IMR-90 (cell line): Measurements from ENCODE around the gene ZNF563. TPM values are rescaled to one million over a fixed set of nuclear protein-coding genes. Genes with fewer than 3 reads are reported as not detected.

Experiments used
- ATAC-seq: fragments of 200-7000 bp; cut with Tn5 transposase; 2 replicates; pipeline ENCODE4 v1.9.1; 2020; ENCODE audit warnings: low read depth, mild to moderate bottlenecking, moderate library complexity
- BruUV-seq: library from RNA; stranded (reverse); fragments of 400-500 nt; replicated peaks from 2 replicates; lab custom pipeline; 2021; lab: Mats Ljungman, UMichigan
- CTCF ChIA-PET: fragments of 300-600 bp; formaldehyde crosslinking; extraction: SDS; loops from one replicate; lab custom pipeline; 2021; ENCODE audit warnings: antibody characterized with exemption; lab: Yijun Ruan, JAX
- POLR2A ChIA-PET: fragments of 300-600 bp; sonication (Branson Sonifier 250); formaldehyde crosslinking; loops from one replicate; lab custom pipeline; 2022; ENCODE audit warnings: antibody characterized with exemption; ENCODE audit not compliant: unreplicated experiment; lab: Charles Lee
- DNase-seq: peaks from one replicate; pipeline ENCODE4 v3.0.0; 2013
- H2AFZ ChIP-seq: replicated peaks from 2 replicates; pipeline ENCODE3; 2013; ENCODE audit warnings: low read length, mild to moderate bottlenecking; ENCODE audit not compliant: poor library complexity
- H2AK5ac ChIP-seq: 2 replicates; pipeline ENCODE4 v1.6.1; 2013; ENCODE audit warnings: low read depth, low read length, inconsistent platforms
- H2AK9ac ChIP-seq: replicated peaks from 2 replicates; pipeline ENCODE3; 2013; ENCODE audit warnings: mild to moderate bottlenecking, low read depth, low read length, moderate library complexity; ENCODE audit not compliant: poor library complexity
- H2BK120ac ChIP-seq: 2 replicates; pipeline ENCODE4 v1.6.1; 2013; ENCODE audit warnings: low read depth, low read length, inconsistent platforms
- H2BK15ac ChIP-seq: 3 replicates; pipeline ENCODE4 v1.6.1; 2013; ENCODE audit warnings: low read depth, low read length, inconsistent platforms
- H2BK20ac ChIP-seq: 2 replicates; pipeline ENCODE4 v1.6.1; 2013; ENCODE audit warnings: low read depth, mild to moderate bottlenecking, inconsistent platforms, low read length, moderate library complexity
- H2BK5ac ChIP-seq: 2 replicates; pipeline ENCODE4 v1.6.1; 2013; ENCODE audit warnings: mild to moderate bottlenecking, low read depth, low read length, inconsistent platforms; ENCODE audit not compliant: poor library complexity, severe bottlenecking
- H3K14ac ChIP-seq: replicated peaks from 2 replicates; pipeline ENCODE4 v1.6.1; 2013; ENCODE audit warnings: low read depth, low read length, inconsistent platforms
- H3K18ac ChIP-seq: 2 replicates; pipeline ENCODE4 v1.6.1; 2013; ENCODE audit warnings: low read depth, low read length, control low read depth
- H3K23ac ChIP-seq: 2 replicates; pipeline ENCODE4 v1.6.1; 2013; ENCODE audit warnings: low read depth, low read length, inconsistent platforms
- H3K27ac ChIP-seq: 2 replicates; pipeline ENCODE4 v1.5.1; 2013; ENCODE audit warnings: mild to moderate bottlenecking, control low read depth, low read length; ENCODE audit not compliant: insufficient read depth
- H3K27me3 ChIP-seq: 2 replicates; pipeline ENCODE4 v1.6.1; 2013; ENCODE audit warnings: low read length; ENCODE audit not compliant: control insufficient read depth, insufficient read depth
- H3K36me3 ChIP-seq: 2 replicates; pipeline ENCODE4 v1.6.1; 2013; ENCODE audit warnings: low read length, mixed read lengths; ENCODE audit not compliant: control insufficient read depth, insufficient read depth
- H3K4ac ChIP-seq: 2 replicates; pipeline ENCODE4 v1.6.1; 2013; ENCODE audit warnings: low read depth, low read length, inconsistent platforms
- H3K4me1 ChIP-seq: 2 replicates; pipeline ENCODE4 v1.6.1; 2013; ENCODE audit warnings: low read length, mixed read lengths; ENCODE audit not compliant: control insufficient read depth, insufficient read depth
- H3K4me2 ChIP-seq: 2 replicates; pipeline ENCODE4 v1.6.1; 2013; ENCODE audit warnings: low read depth, mild to moderate bottlenecking, control low read depth, low read length, moderate library complexity
- H3K4me3 ChIP-seq: 2 replicates; pipeline ENCODE4 v1.5.1; 2013; ENCODE audit warnings: low read depth, mild to moderate bottlenecking, control low read depth, low read length, moderate library complexity; ENCODE audit not compliant: insufficient read depth
- H3K56ac ChIP-seq: 2 replicates; pipeline ENCODE4 v1.6.1; 2013; ENCODE audit warnings: low read length, inconsistent platforms; ENCODE audit not compliant: insufficient read depth; ENCODE audit errors: extremely low read depth
- H3K79me1 ChIP-seq, 2 experiments: 2 replicates each; pipeline ENCODE4 v1.6.1; 2013; ENCODE audit warnings: low read length in 2 of 2, inconsistent platforms in 1 of 2, low read depth in 1 of 2
- H3K9ac ChIP-seq: 2 replicates; pipeline ENCODE4 v1.6.1; 2013; ENCODE audit warnings: low read depth, low read length, control low read depth
- H3K9me1 ChIP-seq: 2 replicates; pipeline ENCODE4 v1.6.1; 2013; ENCODE audit warnings: low read length, inconsistent platforms; ENCODE audit not compliant: insufficient read depth
- H3K9me3 ChIP-seq: 2 replicates; pipeline ENCODE4 v1.6.1; 2013; ENCODE audit warnings: low read length; ENCODE audit not compliant: control insufficient read depth, insufficient read depth
- H4K20me1 ChIP-seq: 2 replicates; pipeline ENCODE4 v1.6.1; 2013; ENCODE audit warnings: low read length, inconsistent platforms; ENCODE audit not compliant: insufficient read depth
- H4K5ac ChIP-seq: 2 replicates; pipeline ENCODE4 v1.6.1; 2013; ENCODE audit warnings: mild to moderate bottlenecking, low read depth, low read length, control low read depth
- H4K8ac ChIP-seq, 2 experiments: 2 replicates each; pipeline ENCODE4 v1.6.1; 2013; ENCODE audit warnings: low read depth in 2 of 2, low read length in 2 of 2, control low read depth in 1 of 2, inconsistent platforms in 1 of 2
- H4K91ac ChIP-seq: 2 replicates; pipeline ENCODE4 v1.6.1; 2013; ENCODE audit warnings: low read depth, low read length, inconsistent platforms; ENCODE audit not compliant: insufficient read depth
- BHLHE40 ChIP-seq: fragments of 150-350 bp; IDR thresholded peaks from 2 replicates; pipeline ENCODE4 v1.6.1; 2016; ENCODE audit warnings: mild to moderate bottlenecking, low read depth, low read length
- CEBPB ChIP-seq: IDR thresholded peaks from 2 replicates; pipeline ENCODE4 v1.6.1; 2012; ENCODE audit warnings: low read depth, low read length, improper control_type of control experiment
- CHD1 ChIP-seq: IDR thresholded peaks from 2 replicates; pipeline ENCODE4 v1.6.1; 2012; ENCODE audit warnings: low read depth, low read length, improper control_type of control experiment
- FOS ChIP-seq: fragments of 150-350 bp; IDR thresholded peaks from 2 replicates; pipeline ENCODE4 v1.6.1; 2016; ENCODE audit warnings: low read depth, low read length
- MAFK ChIP-seq: IDR thresholded peaks from 2 replicates; pipeline ENCODE4 v1.6.1; 2012; ENCODE audit warnings: low read depth, low read length, improper control_type of control experiment
- MAZ ChIP-seq: IDR thresholded peaks from 2 replicates; pipeline ENCODE4 v1.6.1; 2012; ENCODE audit warnings: low read depth, mild to moderate bottlenecking, low read length, improper control_type of control experiment, moderate library complexity, borderline replicate concordance
- MXI1 ChIP-seq: IDR thresholded peaks from 2 replicates; pipeline ENCODE4 v1.6.1; 2012; ENCODE audit warnings: low read depth, mild to moderate bottlenecking, low read length, moderate library complexity, borderline replicate concordance
- NFE2L2 ChIP-seq: fragments of 150-350 bp; IDR thresholded peaks from 2 replicates; pipeline ENCODE4 v1.6.1; 2016; ENCODE audit warnings: low read depth, mild to moderate bottlenecking, low read length
- POLR2A ChIP-seq: IDR thresholded peaks from 2 replicates; pipeline ENCODE4 v1.6.1; 2012; ENCODE audit warnings: mild to moderate bottlenecking, low read depth, low read length
- RAD21 ChIP-seq: IDR thresholded peaks from 2 replicates; pipeline ENCODE4 v1.6.1; 2012; ENCODE audit warnings: low read length, improper control_type of control experiment
- RFX5 ChIP-seq: IDR thresholded peaks from 2 replicates; pipeline ENCODE4 v1.8.0; 2012; ENCODE audit warnings: low read depth, mild to moderate bottlenecking, low read length, moderate library complexity
- SMC3 ChIP-seq: fragments of 150-350 bp; IDR thresholded peaks from 2 replicates; pipeline ENCODE4 v1.6.1; 2016; ENCODE audit warnings: low read depth, mild to moderate bottlenecking, antibody characterized with exemption, low read length, moderate library complexity
- USF2 ChIP-seq: fragments of 150-350 bp; IDR thresholded peaks from 2 replicates; pipeline ENCODE4 v1.6.1; 2017; ENCODE audit warnings: mild to moderate bottlenecking, antibody characterized with exemption, low read length, low read depth
- WGBS, 2 experiments: methylation state at CpG; one replicate each; pipeline versions ENCODE4 v1.1.5 to v1.1.7; 2013; ENCODE audit warnings: missing lambda C conversion rate in 2 of 2; ENCODE audit not compliant: insufficient read length in 1 of 2; ENCODE audit errors: extremely low coverage in 2 of 2; 5-methylcytosine and 5-hydroxymethylcytosine counted together
- dilution Hi-C: fragments of 300-500 bp; cut with HindIII; formaldehyde crosslinking; loops from one replicate; pipeline ENCODE4 v1.14.3; 2018; ENCODE audit warnings: low sequenced_read_pairs; ENCODE audit not compliant: unreplicated experiment
- in situ Hi-C: fragments of 300-500 bp; cut with MboI; formaldehyde crosslinking; loops from 3 replicates; pipeline ENCODE4 v1.14.3; 2019; ENCODE audit warnings: low sequenced_read_pairs, inconsistent platforms, mixed read lengths
- intact Hi-C: fragments of 100-400 bp; cut with micrococcal nuclease; formaldehyde crosslinking; loops from 2 replicates; pipeline ENCODE4 v1.10.0; 2022
- polyA plus RNA-seq, 3 experiments: library from polyadenylated mRNA; depleted of rRNA; stranded (reverse); fragments of >200 nt; gene quantifications; 2 replicates each; pipeline ENCODE4 v1.2.3, GENCODE V29; 2012; ENCODE audit warnings: low replicate concordance in 1 of 3
- total RNA-seq: library from RNA; depleted of rRNA; stranded (reverse); fragments of >200 nt; gene quantifications from 2 replicates; pipeline ENCODE4 v1.2.3, GENCODE V29; 2012
- TF ChIP-seq, protein P1 (sequence below): conservative IDR thresholded peaks from 2 replicates; pipeline ENCODE4 v1.5.1; 2012; ENCODE audit warnings: mild to moderate bottlenecking, low read depth, low read length, improper control_type of control experiment
- TF ChIP-seq, protein P2 (sequence below): fragments of 150-350 bp; IDR thresholded peaks from 2 replicates; pipeline ENCODE4 v1.6.1; 2016; ENCODE audit warnings: low read depth, mild to moderate bottlenecking, low read length, moderate library complexity, borderline replicate concordance

ZNF563 gene
- total and polyA plus RNA-seq, 2 of the 4 experiments (the other 2 are of a cell fraction) = 1.3 to 2.0 TPM

- Histone ChIP-seq H4K5ac (peak overlapping the region; percentile 97), H3K4ac (peak overlapping the region; percentile 90; the same call in 1 of the 2 replicates), H3K4me1 (peaks cover 3% of the 10 kb centered on the region), H2BK5ac (peak overlapping the region; percentile 87), H2AK5ac (no peak overlapping the region), H3K4me3 (peak overlapping the region; percentile 81), H3K27me3 (no peaks in the 10 kb centered on the region), H2AFZ (peak overlapping the region; percentile 99), H3K79me1 (peaks cover 8 to 27% of the 10 kb centered on the region in 2 experiments; a peak in 2 of 4 replicates), H3K18ac (peak overlapping the region; percentile 57; the same call in 1 of the 2 replicates), H2BK20ac (no peak overlapping the region), H2BK120ac (peak overlapping the region; percentile 71; the same call in 1 of the 2 replicates), H2AK9ac (peak overlapping the region; percentile 91), H3K9me1 (no peaks in the 10 kb centered on the region), H4K8ac (peak overlapping the region; percentile 99), H4K20me1 (no peaks in the 10 kb centered on the region), H3K56ac (no peak overlapping the region), H3K23ac (no peak overlapping the region), H4K91ac (peak overlapping the region; percentile 88), H3K27ac (peak overlapping the region; percentile 88), H3K36me3 (0 out of 2 replicates have a peak, but pooled peaks cover 2% of the 10 kb centered on the region), H3K14ac (peak overlapping the region; percentile 84; the same call in 1 of the 2 replicates), H3K4me2 (peak overlapping the region; percentile 93), H2BK15ac (no peak overlapping the region; the same call in 2 of the 3 replicates), H3K9ac (peak overlapping the region; percentile 85), H3K9me3 (no peaks in the 10 kb centered on the region)
- DNase-seq = no peak
- CTCF ChIA-PET = no interaction called here
- in situ Hi-C loops (no loop called here), intact Hi-C loops (loop anchor here (10.0 kb wide), 1 partner anchor 130 kb away; the partner anchor contains the start of gene ZNF136), dilution Hi-C loops (no loop called here)
- BruUV-seq = no TSS peak
- TF ChIP-seq, protein P1, sequence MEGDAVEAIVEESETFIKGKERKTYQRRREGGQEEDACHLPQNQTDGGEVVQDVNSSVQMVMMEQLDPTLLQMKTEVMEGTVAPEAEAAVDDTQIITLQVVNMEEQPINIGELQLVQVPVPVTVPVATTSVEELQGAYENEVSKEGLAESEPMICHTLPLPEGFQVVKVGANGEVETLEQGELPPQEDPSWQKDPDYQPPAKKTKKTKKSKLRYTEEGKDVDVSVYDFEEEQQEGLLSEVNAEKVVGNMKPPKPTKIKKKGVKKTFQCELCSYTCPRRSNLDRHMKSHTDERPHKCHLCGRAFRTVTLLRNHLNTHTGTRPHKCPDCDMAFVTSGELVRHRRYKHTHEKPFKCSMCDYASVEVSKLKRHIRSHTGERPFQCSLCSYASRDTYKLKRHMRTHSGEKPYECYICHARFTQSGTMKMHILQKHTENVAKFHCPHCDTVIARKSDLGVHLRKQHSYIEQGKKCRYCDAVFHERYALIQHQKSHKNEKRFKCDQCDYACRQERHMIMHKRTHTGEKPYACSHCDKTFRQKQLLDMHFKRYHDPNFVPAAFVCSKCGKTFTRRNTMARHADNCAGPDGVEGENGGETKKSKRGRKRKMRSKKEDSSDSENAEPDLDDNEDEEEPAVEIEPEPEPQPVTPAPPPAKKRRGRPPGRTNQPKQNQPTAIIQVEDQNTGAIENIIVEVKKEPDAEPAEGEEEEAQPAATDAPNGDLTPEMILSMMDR = no peak
- no peak for TF ChIP-seq NFE2L2
- TF ChIP-seq RFX5 = no peak
- TF ChIP-seq MAZ = no peak
- TF ChIP-seq, protein P2, sequence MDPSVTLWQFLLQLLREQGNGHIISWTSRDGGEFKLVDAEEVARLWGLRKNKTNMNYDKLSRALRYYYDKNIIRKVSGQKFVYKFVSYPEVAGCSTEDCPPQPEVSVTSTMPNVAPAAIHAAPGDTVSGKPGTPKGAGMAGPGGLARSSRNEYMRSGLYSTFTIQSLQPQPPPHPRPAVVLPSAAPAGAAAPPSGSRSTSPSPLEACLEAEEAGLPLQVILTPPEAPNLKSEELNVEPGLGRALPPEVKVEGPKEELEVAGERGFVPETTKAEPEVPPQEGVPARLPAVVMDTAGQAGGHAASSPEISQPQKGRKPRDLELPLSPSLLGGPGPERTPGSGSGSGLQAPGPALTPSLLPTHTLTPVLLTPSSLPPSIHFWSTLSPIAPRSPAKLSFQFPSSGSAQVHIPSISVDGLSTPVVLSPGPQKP = no peak
- TF ChIP-seq FOS = no peak
- no peak for TF ChIP-seq CHD1
- TF ChIP-seq MAFK = no peak
- TF ChIP-seq CEBPB = no peak
- TF ChIP-seq BHLHE40 = no peak
- no peak for TF ChIP-seq USF2
- no peak for TF ChIP-seq SMC3
- TF ChIP-seq RAD21 = no peak
- no peak for TF ChIP-seq MXI1
- no peak for TF ChIP-seq POLR2A
- no peak; the same call in 1 of the 2 replicates for ATAC-seq
- WGBS, 2 experiments = no CpG with 5 or more reads among the region's 11 CpGs
- POLR2A ChIA-PET = no interaction called here
Observed at GRCh38 chr19:12295191-12295590, 38.2 kb downstream of the ZNF563 start.
